Endothelial cell of umbilical vein (primary cell): ENCODE measurements around the gene OVOL1. TPM values are rescaled to one million over a fixed set of nuclear protein-coding genes. Genes with fewer than 3 reads are reported as not detected.

Experiments used
- BruUV-seq: library from RNA; stranded (reverse); fragments of 400-500 nt; replicated peaks from 2 replicates; lab custom pipeline; 2021; lab: Mats Ljungman, UMichigan
- CTCF ChIA-PET: fragments of 300-600, 350-600 bp; sonication (Branson Sonifier 250); formaldehyde crosslinking; loops from one replicate; lab custom pipeline; 2021; ENCODE audit warnings: antibody characterized with exemption, inconsistent platforms; lab: Charles Lee
- POLR2A ChIA-PET: fragments of 300-600, 350-600 bp; sonication (Branson Sonifier 250); formaldehyde crosslinking; loops from one replicate; lab custom pipeline; 2021; ENCODE audit warnings: antibody characterized with exemption, inconsistent platforms; lab: Charles Lee
- DNase-seq: peaks from one replicate; pipeline ENCODE4 v3.0.0-alpha.2; 2011; ENCODE audit warnings: low read depth, low spot score
- FAIRE-seq: peaks from 2 replicates; lab custom pipeline; 2011; peaks lifted over from hg19 to GRCh38; lab: Jason Lieb, UNC
- H2AFZ ChIP-seq: 2 replicates; pipeline ENCODE4 v1.6.0; 2012; ENCODE audit warnings: low read depth, low read length, control low read depth, inconsistent platforms
- H3K27ac ChIP-seq: 2 replicates; pipeline ENCODE4 v1.5.1; 2011; ENCODE audit warnings: low read depth, mild to moderate bottlenecking, control low read depth, low read length, moderate library complexity; ENCODE audit not compliant: insufficient read depth
- H3K27me3 ChIP-seq, 2 experiments: 2 replicates each; pipeline versions ENCODE4 v1.6.0 to v1.6.1; 2011; ENCODE audit warnings: low read length in 2 of 2, mixed read lengths in 1 of 2; ENCODE audit not compliant: control insufficient read depth in 2 of 2, insufficient read depth in 2 of 2
- H3K36me3 ChIP-seq, 2 experiments: 2 replicates in 1 of 2; 3 replicates in 1 of 2; pipeline ENCODE4 v1.5.1; 2011; ENCODE audit warnings: low read length in 2 of 2, mild to moderate bottlenecking in 1 of 2, moderate library complexity in 1 of 2; ENCODE audit not compliant: control insufficient read depth in 2 of 2, insufficient read depth in 2 of 2; ENCODE audit errors: extremely low read depth in 1 of 2
- H3K4me1 ChIP-seq: 3 replicates; pipeline ENCODE4 v1.5.1; 2011; ENCODE audit warnings: mild to moderate bottlenecking, low read length; ENCODE audit not compliant: control insufficient read depth, insufficient read depth; ENCODE audit errors: extremely low read depth
- H3K4me2 ChIP-seq: 2 replicates; pipeline ENCODE4 v1.6.1; 2011; ENCODE audit warnings: low read length, control low read depth, mixed read lengths; ENCODE audit not compliant: insufficient read depth
- H3K4me3 ChIP-seq, 3 experiments: fragments of 200-600 bp in 1 of 3; sonication (generic), shearing (Covaris generic) in 1 of 3; replicated peaks in 1 of 3; 2 replicates each; pipeline ENCODE4 v1.5.1; 2011 to 2016; ENCODE audit warnings: control low read depth in 3 of 3, low read length in 3 of 3, mild to moderate bottlenecking in 2 of 3, inconsistent platforms in 1 of 3, low read depth in 1 of 3, moderate library complexity in 1 of 3; ENCODE audit not compliant: insufficient read depth in 1 of 3
- H3K79me2 ChIP-seq: 2 replicates; pipeline ENCODE4 v1.6.0; 2012; ENCODE audit warnings: low read length, inconsistent platforms; ENCODE audit not compliant: control insufficient read depth, insufficient read depth
- H3K9ac ChIP-seq: replicated peaks from 2 replicates; pipeline ENCODE3; 2011; ENCODE audit warnings: low read length, control low read depth; ENCODE audit not compliant: insufficient read depth; ENCODE audit errors: extremely low read depth
- H3K9me1 ChIP-seq: replicated peaks from 3 replicates; pipeline ENCODE4 v1.6.0; 2011; ENCODE audit warnings: mild to moderate bottlenecking, low read length; ENCODE audit not compliant: control insufficient read depth, insufficient read depth; ENCODE audit errors: extremely low read depth
- H3K9me3 ChIP-seq: replicated peaks from 2 replicates; pipeline ENCODE4 v1.5.1; 2012; ENCODE audit warnings: low read length, inconsistent platforms; ENCODE audit not compliant: control insufficient read depth, insufficient read depth
- H4K20me1 ChIP-seq: replicated peaks from 2 replicates; pipeline ENCODE3; 2011; ENCODE audit warnings: mild to moderate bottlenecking, low read length; ENCODE audit not compliant: control insufficient read depth, insufficient read depth; ENCODE audit errors: extremely low read depth
- CTCF ChIP-seq, 2 donors: IDR thresholded peaks; 1 replicate in 1 of 2; 2 replicates in 1 of 2; pipeline ENCODE4 v1.5.1; 2011; ENCODE audit warnings: low read length in 2 of 2, mild to moderate bottlenecking in 2 of 2, moderate library complexity in 2 of 2, control low read depth in 1 of 2, inconsistent platforms in 1 of 2, low read depth in 1 of 2; ENCODE audit not compliant: insufficient read depth in 1 of 2; ENCODE audit errors: extremely low read depth in 1 of 2
- EZH2 ChIP-seq: IDR thresholded peaks from 2 replicates; pipeline ENCODE4 v1.6.1; 2012; ENCODE audit warnings: borderline replicate concordance, low read depth, mild to moderate bottlenecking, moderate library complexity, low read length, inconsistent platforms; ENCODE audit not compliant: severe bottlenecking
- FOS ChIP-seq: IDR thresholded peaks from 2 replicates; pipeline ENCODE4 v1.6.1; 2011; ENCODE audit warnings: mild to moderate bottlenecking, low read length, moderate library complexity, borderline replicate concordance; ENCODE audit not compliant: insufficient read depth
- GATA2 ChIP-seq: IDR thresholded peaks from 2 replicates; pipeline ENCODE4 v1.7.0; 2011; ENCODE audit warnings: low read depth, mild to moderate bottlenecking, moderate library complexity, mixed read lengths, low read length; ENCODE audit not compliant: insufficient read length, insufficient read depth
- JUN ChIP-seq: IDR thresholded peaks from 2 replicates; pipeline ENCODE4 v1.6.1; 2011; ENCODE audit warnings: borderline replicate concordance, low read depth; ENCODE audit not compliant: insufficient read length, insufficient read depth
- MAX ChIP-seq: IDR thresholded peaks from 2 replicates; pipeline ENCODE4 v1.6.1; 2011; ENCODE audit not compliant: insufficient read depth, insufficient read length
- MYC ChIP-seq: IDR thresholded peaks from one replicate; pipeline ENCODE4 v1.6.1; 2011; ENCODE audit warnings: mild to moderate bottlenecking, low read depth, low read length
- POLR2A ChIP-seq: IDR thresholded peaks from 2 replicates; pipeline ENCODE4 v1.6.1; 2012; ENCODE audit warnings: low read depth, mild to moderate bottlenecking, control low read depth, low read length
- POLR2AphosphoS5 ChIP-seq: IDR thresholded peaks from 2 replicates; pipeline ENCODE4 v1.6.1; 2012; ENCODE audit warnings: low read depth, mild to moderate bottlenecking, control low read depth, low read length, moderate library complexity; ENCODE audit not compliant: insufficient read depth
- dilution Hi-C: fragments of 300-500 bp; cut with MboI; formaldehyde crosslinking; loops from one replicate; pipeline ENCODE4 v1.15.0; 2019; ENCODE audit warnings: low sequenced_read_pairs; ENCODE audit not compliant: extremely low pct_ligation_motif_present
- intact Hi-C: fragments of 100-400 bp; cut with micrococcal nuclease; formaldehyde crosslinking; loops from one replicate; pipeline ENCODE4 v1.10.0; 2022
- polyA plus RNA-seq, 4 experiments: library from polyadenylated mRNA; depleted of rRNA in 3 of 4; stranded (reverse) in 3 of 4; unstranded in 1 of 4; fragments of >200 nt; gene quantifications; 2 replicates each; pipeline versions ENCODE4 v1.2.1 to v1.2.3, GENCODE V29; 2011 to 2012; ENCODE audit warnings: missing spikeins in 1 of 4
- total RNA-seq: library from RNA; stranded (reverse); gene quantifications from 2 replicates; pipeline ENCODE4 v1.2.3, GENCODE V29; 2021

The OVOL1 gene
- total and polyA plus RNA-seq, 2 donors (not counting 3 experiments of a cell fraction or from before 2014, with no cell fraction given) = not detected

- no peak overlapping the region for H3K27ac ChIP-seq
- TF ChIP-seq EZH2 (no peak), CTCF (IDR thresholded peaks at IDR 0.05; ENCODE audit: extremely low read depth in 1 of 2, insufficient read depth in 1 of 2, low read depth in 1 of 2, low read length in 2 of 2) (no peak), GATA2 (no peak), FOS (no peak), MAX (no peak), POLR2AphosphoS5 (no peak), JUN (no peak), POLR2A (no peak), MYC (no peak)
- no peak overlapping the region for H2AFZ ChIP-seq
- dilution Hi-C loops = no loop called here
- no peak overlapping the region for H3K9ac ChIP-seq
- no peaks in the 10 kb centered on the region for H3K4me1 ChIP-seq
- CTCF ChIA-PET = interaction anchor here (1.0 to 6.5 kb wide), 4 partner anchors 12 to 98 kb away, joined by 3 to 39 read pairs (median 6); partner anchors contain the start of gene AP5B1
- H3K27me3 ChIP-seq = peaks cover 12 to 25% of the 10 kb centered on the region in 2 experiments
- BruUV-seq = no TSS peak
- no peak for DNase-seq
- no peaks in the 10 kb centered on the region for H3K36me3 ChIP-seq
- FAIRE-seq = no peak
- no peaks in the 10 kb centered on the region for H3K9me3 ChIP-seq
- H3K9me1 ChIP-seq = no peaks in the 10 kb centered on the region
- POLR2A ChIA-PET = no interaction called here
- intact Hi-C loops = no loop called here
- no peak overlapping the region for H3K4me3 ChIP-seq
- H3K79me2 ChIP-seq = no peaks in the 10 kb centered on the region
- H3K4me2 ChIP-seq = no peak overlapping the region
- H4K20me1 ChIP-seq = no peaks in the 10 kb centered on the region
Observed at GRCh38 chr11:65801153-65801987, 14.5 kb downstream of the OVOL1 start.
